PC-3 (cell line): ENCODE measurements around the gene HIRA. TPM values are rescaled to one million over a fixed set of nuclear protein-coding genes. Genes with fewer than 3 reads are reported as not detected.

ENCODE experiments used
- ATAC-seq: fragments of 200-7000 bp; cut with Tn5 transposase; 2 replicates; pipeline ENCODE4 v1.9.1; 2020; ENCODE audit warnings: mild to moderate bottlenecking, moderate library complexity
- BruUV-seq: library from RNA; stranded (reverse); fragments of 400-500 nt; replicated peaks from 2 replicates; lab custom pipeline; 2021; lab: Mats Ljungman, UMichigan
- CTCF ChIA-PET: fragments of 300-600 bp; sonication (Branson Sonifier 250); formaldehyde crosslinking; loops from one replicate; lab custom pipeline; 2022; ENCODE audit warnings: antibody characterized with exemption; lab: Charles Lee
- POLR2A ChIA-PET: fragments of 300-600 bp; sonication (Branson Sonifier 250); formaldehyde crosslinking; loops from one replicate; lab custom pipeline; 2022; ENCODE audit warnings: antibody characterized with exemption; ENCODE audit not compliant: unreplicated experiment; lab: Charles Lee
- DNase-seq: peaks from one replicate; pipeline ENCODE4 v3.0.0-alpha.2; 2015
- H2AFZ ChIP-seq: fragments of 300-600 bp; sonication (generic); 2 replicates; pipeline ENCODE4 v1.6.0; 2016; ENCODE audit warnings: antibody characterized with exemption, low read length
- H3F3A ChIP-seq: fragments of 300-600 bp; sonication (generic); one replicate; pipeline ENCODE4 v1.6.0; 2017; ENCODE audit warnings: antibody characterized with exemption, low read length, control low read depth, mild to moderate bottlenecking; ENCODE audit not compliant: unreplicated experiment
- H3K27ac ChIP-seq: fragments of 300-600 bp; sonication (generic); 2 replicates; pipeline ENCODE4 v1.5.1; 2016; ENCODE audit warnings: mild to moderate bottlenecking, low read length
- H3K27me3 ChIP-seq: fragments of 300-600 bp; sonication (generic); 2 replicates; pipeline ENCODE4 v1.6.1; 2016; ENCODE audit warnings: low read length, mixed read lengths
- H3K36me3 ChIP-seq: fragments of 300-600 bp; sonication (generic); 2 replicates; pipeline ENCODE4 v1.6.1; 2016; ENCODE audit warnings: low read depth, mixed run types, low read length, mixed read lengths
- H3K4me1 ChIP-seq: fragments of 300-600 bp; sonication (generic); 2 replicates; pipeline ENCODE4 v1.5.1; 2016; ENCODE audit warnings: low read length; ENCODE audit not compliant: insufficient read depth
- H3K4me2 ChIP-seq: fragments of 300-600 bp; sonication (generic); 2 replicates; pipeline ENCODE4 v1.6.0; 2016; ENCODE audit warnings: low read length
- H3K4me3 ChIP-seq: fragments of 300-600 bp; sonication (generic); 2 replicates; pipeline ENCODE4 v1.5.1; 2016; ENCODE audit warnings: mild to moderate bottlenecking, low read length, mixed read lengths
- H3K79me2 ChIP-seq: fragments of 300-600 bp; sonication (generic); 2 replicates; pipeline ENCODE4 v1.6.1; 2017; ENCODE audit warnings: low read length, mixed read lengths
- H3K9ac ChIP-seq: fragments of 300-600 bp; sonication (generic); 2 replicates; pipeline ENCODE4 v1.6.0; 2016; ENCODE audit warnings: mild to moderate bottlenecking, low read length
- H3K9me2 ChIP-seq: fragments of 300-600 bp; sonication (generic); replicated peaks from 2 replicates; pipeline ENCODE4 v1.6.1; 2016; ENCODE audit warnings: mixed run types, low read length, mixed read lengths
- H3K9me3 ChIP-seq: fragments of 300-600 bp; sonication (generic); 2 replicates; pipeline ENCODE4 v1.6.1; 2016; ENCODE audit warnings: low read length, mixed read lengths
- H4K20me1 ChIP-seq: fragments of 300-600 bp; sonication (generic); 2 replicates; pipeline ENCODE4 v1.6.1; 2016; ENCODE audit warnings: low read length, mixed read lengths
- EZH2 ChIP-seq: fragments of 300-600 bp; sonication (generic); IDR thresholded peaks from one replicate; pipeline ENCODE4 v1.6.1; 2017; ENCODE audit warnings: antibody characterized with exemption, mild to moderate bottlenecking, low read length; ENCODE audit not compliant: unreplicated experiment
- EZH2phosphoT487 ChIP-seq: fragments of 300-600 bp; sonication (generic); IDR thresholded peaks from 2 replicates; pipeline ENCODE4 v1.6.1; 2018; ENCODE audit warnings: mild to moderate bottlenecking, antibody characterized with exemption, low read length, borderline replicate concordance
- intact Hi-C: fragments of 100-400 bp; cut with micrococcal nuclease; formaldehyde crosslinking; loops from 2 replicates; pipeline ENCODE4 v1.9.0; 2023
- total RNA-seq: library from RNA; depleted of rRNA; stranded (reverse); fragments of >200 nt; gene quantifications from 2 replicates; pipeline ENCODE4 v1.2.3, GENCODE V29; 2014
- TF ChIP-seq, protein P1 (sequence below): fragments of 300-600 bp; sonication (generic); conservative IDR thresholded peaks from 2 replicates; pipeline ENCODE4 v1.5.1; 2017; ENCODE audit warnings: antibody characterized with exemption, low read depth, mild to moderate bottlenecking, low read length

HIRA gene
- total RNA-seq, 1 experiment from 2014 or later, result 12.4 TPM

DNA sequence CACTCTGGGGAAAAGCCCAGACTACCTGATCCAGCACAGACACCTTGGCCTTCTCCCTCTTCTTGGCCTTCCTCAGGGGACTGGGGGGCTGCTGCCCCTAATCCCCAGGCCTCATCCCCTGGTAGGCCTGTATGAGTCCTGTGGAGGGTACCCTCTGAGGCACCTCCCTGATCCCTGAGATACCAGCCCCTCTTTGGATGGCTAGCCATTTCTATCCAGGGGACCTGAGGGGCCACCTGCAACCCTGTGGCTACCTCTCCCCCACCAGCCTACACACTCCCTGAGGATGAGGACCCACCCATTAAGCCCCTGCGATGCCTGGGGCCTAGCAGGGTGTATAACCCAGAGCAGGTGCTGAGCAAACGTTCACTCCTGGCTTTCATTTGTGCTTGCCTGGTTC is 54.6 kb downstream of the HIRA start:
- Histone ChIP-seq H4K20me1 (no peaks in the 10 kb centered on the region), H3F3A (no peaks in the 10 kb centered on the region), H2AFZ (no peak overlapping the region), H3K4me3 (no peak overlapping the region), H3K4me2 (no peak overlapping the region), H3K4me1 (no peaks in the 10 kb centered on the region), H3K9me3 (no peaks in the 10 kb centered on the region), H3K27ac (no peak overlapping the region), H3K9ac (no peak overlapping the region), H3K36me3 (peaks cover 22% of the 10 kb centered on the region; the same call in 1 of the 2 replicates), H3K27me3 (no peaks in the 10 kb centered on the region), H3K79me2 (no peaks in the 10 kb centered on the region), H3K9me2 (no peaks in the 10 kb centered on the region)
- CTCF ChIA-PET, result no interaction called here
- no peak for TF ChIP-seq EZH2phosphoT487
- no peak for TF ChIP-seq EZH2
- intact Hi-C loops, result no loop called here
- BruUV-seq, result no TSS peak
- POLR2A ChIA-PET, result no interaction called here
- ATAC-seq (no peak), DNase-seq (no peak)

DNA sequence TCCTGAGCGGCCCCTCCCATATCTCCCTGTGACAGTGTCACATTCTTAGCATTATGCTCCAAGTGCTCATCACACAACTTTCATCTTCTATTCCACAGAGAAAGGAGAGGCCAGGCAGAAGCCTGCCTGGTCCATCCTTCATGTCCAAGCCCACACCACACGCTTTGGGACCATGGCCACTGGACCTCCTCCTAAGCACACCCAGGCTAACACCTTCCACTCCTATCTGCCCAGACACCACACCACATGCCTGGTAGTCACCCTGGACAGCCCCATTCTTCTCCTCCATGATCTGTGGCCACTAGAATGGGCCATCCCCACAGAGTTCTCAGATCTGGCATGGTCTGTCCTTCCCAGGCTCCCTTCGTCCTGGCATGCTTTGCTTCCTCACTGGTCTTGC is 55.3 kb downstream of the HIRA start:
- H3K4me3 ChIP-seq, result no peak overlapping the region
- no peak overlapping the region for H3K27ac ChIP-seq
- no peaks in the 10 kb centered on the region for H3K9me3 ChIP-seq
- H3F3A ChIP-seq, result no peaks in the 10 kb centered on the region
- intact Hi-C loops, result no loop called here
- peaks cover 26% of the 10 kb centered on the region; the same call in 1 of the 2 replicates for H3K36me3 ChIP-seq
- no peak for ATAC-seq
- H3K9ac ChIP-seq, result no peak overlapping the region
- no peak overlapping the region for H2AFZ ChIP-seq
- BruUV-seq, result no TSS peak
- TF ChIP-seq, protein P1, sequence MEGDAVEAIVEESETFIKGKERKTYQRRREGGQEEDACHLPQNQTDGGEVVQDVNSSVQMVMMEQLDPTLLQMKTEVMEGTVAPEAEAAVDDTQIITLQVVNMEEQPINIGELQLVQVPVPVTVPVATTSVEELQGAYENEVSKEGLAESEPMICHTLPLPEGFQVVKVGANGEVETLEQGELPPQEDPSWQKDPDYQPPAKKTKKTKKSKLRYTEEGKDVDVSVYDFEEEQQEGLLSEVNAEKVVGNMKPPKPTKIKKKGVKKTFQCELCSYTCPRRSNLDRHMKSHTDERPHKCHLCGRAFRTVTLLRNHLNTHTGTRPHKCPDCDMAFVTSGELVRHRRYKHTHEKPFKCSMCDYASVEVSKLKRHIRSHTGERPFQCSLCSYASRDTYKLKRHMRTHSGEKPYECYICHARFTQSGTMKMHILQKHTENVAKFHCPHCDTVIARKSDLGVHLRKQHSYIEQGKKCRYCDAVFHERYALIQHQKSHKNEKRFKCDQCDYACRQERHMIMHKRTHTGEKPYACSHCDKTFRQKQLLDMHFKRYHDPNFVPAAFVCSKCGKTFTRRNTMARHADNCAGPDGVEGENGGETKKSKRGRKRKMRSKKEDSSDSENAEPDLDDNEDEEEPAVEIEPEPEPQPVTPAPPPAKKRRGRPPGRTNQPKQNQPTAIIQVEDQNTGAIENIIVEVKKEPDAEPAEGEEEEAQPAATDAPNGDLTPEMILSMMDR, result no peak
- TF ChIP-seq EZH2 (no peak), EZH2phosphoT487 (no peak)
- no peak overlapping the region for H3K4me2 ChIP-seq
- H4K20me1 ChIP-seq, result no peaks in the 10 kb centered on the region
- POLR2A ChIA-PET, result no interaction called here
- H3K79me2 ChIP-seq, result no peaks in the 10 kb centered on the region
- no peak for DNase-seq
- no peaks in the 10 kb centered on the region for H3K9me2 ChIP-seq
- no peaks in the 10 kb centered on the region for H3K27me3 ChIP-seq
- CTCF ChIA-PET, result no interaction called here
- H3K4me1 ChIP-seq, result no peaks in the 10 kb centered on the region

DNA sequence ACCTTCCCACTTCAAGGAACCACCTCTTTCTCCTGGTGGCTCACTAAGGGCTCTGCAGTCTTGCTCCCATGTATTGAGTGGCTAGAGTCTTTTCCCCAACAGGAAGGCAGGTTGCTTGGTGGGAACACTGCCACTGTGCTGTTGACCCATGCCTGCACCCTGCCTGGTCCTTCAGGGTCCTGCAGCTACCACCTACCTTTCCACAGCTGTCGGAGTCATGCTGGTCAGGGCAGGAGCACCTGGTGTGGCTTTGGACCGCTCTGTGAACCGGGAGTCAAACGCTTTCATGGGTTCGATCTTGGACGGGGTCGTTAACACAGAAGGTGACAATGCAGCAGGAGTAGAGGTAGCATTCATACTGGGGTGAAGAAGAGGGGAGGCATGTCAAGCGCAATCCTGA is 56.1 kb downstream of the HIRA start:
- no peak overlapping the region for H3K4me2 ChIP-seq
- no peak overlapping the region for H3K27ac ChIP-seq
- peaks cover 26% of the 10 kb centered on the region; the same call in 1 of the 2 replicates for H3K36me3 ChIP-seq
- no peak overlapping the region for H3K4me3 ChIP-seq
- no peaks in the 10 kb centered on the region for H3F3A ChIP-seq
- no TSS peak for BruUV-seq
- ChIA-PET POLR2A (no interaction called here), CTCF (no interaction called here)
- no peaks in the 10 kb centered on the region for H3K79me2 ChIP-seq
- H4K20me1 ChIP-seq, result no peaks in the 10 kb centered on the region
- H2AFZ ChIP-seq, result no peak overlapping the region
- no peaks in the 10 kb centered on the region for H3K9me2 ChIP-seq
- H3K9me3 ChIP-seq, result no peaks in the 10 kb centered on the region
- intact Hi-C loops, result no loop called here
- no peaks in the 10 kb centered on the region for H3K4me1 ChIP-seq
- no peak for DNase-seq
- TF ChIP-seq EZH2 (no peak), EZH2phosphoT487 (no peak)
- TF ChIP-seq, protein P1, result no peak
- H3K9ac ChIP-seq, result no peak overlapping the region
- no peak for ATAC-seq
- no peaks in the 10 kb centered on the region for H3K27me3 ChIP-seq
